GM18858 (cell line): ENCODE measurements around the gene PPP2R5B.

ENCODE experiments used
- ATAC-seq: cut with Tn5 transposase; IDR thresholded peaks from one replicate; pipeline ENCODE4 v1.9.1; 2021; ENCODE audit not compliant: unreplicated experiment

Gene PPP2R5B

GRCh38 chr11:64928957-64929356, 4.5 kb downstream of the PPP2R5B start:
- ATAC-seq: no peak

- ATAC-seq: no peak
These were observed 5.1 kb downstream of the PPP2R5B start for GRCh38 chr11:64929625-64930024.

- no peak for ATAC-seq
These were observed 5.9 kb downstream of the PPP2R5B start for GRCh38 chr11:64930340-64930739.

- no peak for ATAC-seq
These were observed 6.8 kb downstream of the PPP2R5B start for GRCh38 chr11:64931290-64931689.

GRCh38 chr11:64932324-64932723, 7.8 kb downstream of the PPP2R5B start:
- ATAC-seq: no peak

GRCh38 chr11:64933213-64933934, 8.9 kb downstream of the PPP2R5B start:
- ATAC-seq: no peak

GRCh38 chr11:64933935-64934681, 9.6 kb downstream of the PPP2R5B start:
- ATAC-seq: no peak

GRCh38 chr11:64934682-64935358, 10.3 kb downstream of the PPP2R5B start:
- ATAC-seq: no peak

- ATAC-seq: no peak
These were observed 11.0 kb downstream of the PPP2R5B start, which contains the start of gene GPHA2 for GRCh38 chr11:64935359-64936081. GPHA2 (minus strand) TSS chr11:64935893; CDS start chr11:64935460, 433 bp downstream.

- ATAC-seq: no peak
These were observed 12.1 kb downstream of the PPP2R5B start for GRCh38 chr11:64936539-64936938.

- no peak for ATAC-seq
These were observed 22.8 kb downstream of the PPP2R5B start for GRCh38 chr11:64947208-64947814.

GRCh38 chr11:64951529-64951928, 27.0 kb downstream of the PPP2R5B start:
- ATAC-seq: no peak

- ATAC-seq: no peak
These were observed 29.7 kb downstream of the PPP2R5B start for GRCh38 chr11:64954201-64954600.

- no peak for ATAC-seq
These were observed 35.0 kb downstream of the PPP2R5B start for GRCh38 chr11:64959498-64959897.

- ATAC-seq: no peak
These were observed 36.2 kb downstream of the PPP2R5B start for GRCh38 chr11:64960719-64961118.

- ATAC-seq: no peak
These were observed 38.7 kb downstream of the PPP2R5B start for GRCh38 chr11:64963072-64963631.

GRCh38 chr11:64967375-64967774, 42.9 kb downstream of the PPP2R5B start:
- no peak for ATAC-seq

GRCh38 chr11:64969209-64969608, 44.7 kb downstream of the PPP2R5B start:
- no peak for ATAC-seq

- ATAC-seq: no peak
These were observed 46.3 kb downstream of the PPP2R5B start for GRCh38 chr11:64970731-64971151.
